DND-41 (cell line): ENCODE measurements around the gene RSBN1L.

Experiments used
- ATAC-seq: fragments of 200-7000 bp; cut with Tn5 transposase; 3 replicates; pipeline ENCODE4 v1.9.1; 2021; ENCODE audit warnings: low read depth; ENCODE audit not compliant: insufficient read depth
- DNase-seq: peaks from one replicate; pipeline ENCODE4 v3.0.0-alpha.2; 2020
- H2AFZ ChIP-seq: 2 replicates; pipeline ENCODE4 v1.6.0; 2012; ENCODE audit warnings: low read depth, low read length
- H3K27ac ChIP-seq: 2 replicates; pipeline ENCODE4 v1.5.1; 2012; ENCODE audit warnings: low read length, inconsistent platforms
- H3K27me3 ChIP-seq: fragments of 200-600 bp; sonication (generic); 2 replicates; pipeline ENCODE4 v1.6.0; 2012; ENCODE audit warnings: low read length, mild to moderate bottlenecking, inconsistent platforms; ENCODE audit not compliant: insufficient read depth, poor library complexity
- H3K36me3 ChIP-seq: 2 replicates; pipeline ENCODE4 v1.5.1; 2012; ENCODE audit warnings: low read length, inconsistent platforms; ENCODE audit not compliant: insufficient read depth
- H3K4me1 ChIP-seq: 2 replicates; pipeline ENCODE4 v1.5.1; 2012; ENCODE audit warnings: mild to moderate bottlenecking, low read length; ENCODE audit not compliant: insufficient read depth
- H3K4me2 ChIP-seq: 2 replicates; pipeline ENCODE4 v1.6.0; 2012; ENCODE audit warnings: mild to moderate bottlenecking, moderate library complexity, low read length, inconsistent platforms; ENCODE audit not compliant: insufficient read depth
- H3K4me3 ChIP-seq, 2 experiments: fragments of 200-600 bp in 1 of 2; shearing (Covaris generic) in 1 of 2; 2 replicates each; pipeline ENCODE4 v1.5.1; 2012 to 2016; ENCODE audit warnings: inconsistent platforms in 2 of 2, low read length in 2 of 2, mild to moderate bottlenecking in 2 of 2, low read depth in 1 of 2, moderate library complexity in 1 of 2
- H3K79me2 ChIP-seq: 2 replicates; pipeline ENCODE4 v1.6.0; 2012; ENCODE audit warnings: low read length, inconsistent platforms; ENCODE audit not compliant: insufficient read depth
- H3K9ac ChIP-seq: 2 replicates; pipeline ENCODE4 v1.6.0; 2012; ENCODE audit warnings: low read depth, mild to moderate bottlenecking, inconsistent platforms, low read length, moderate library complexity
- H3K9me3 ChIP-seq: 2 replicates; pipeline ENCODE4 v1.5.1; 2012; ENCODE audit warnings: low read length, moderate library complexity, mild to moderate bottlenecking, inconsistent platforms; ENCODE audit not compliant: insufficient read depth, severe bottlenecking
- H4K20me1 ChIP-seq: 2 replicates; pipeline ENCODE4 v1.6.0; 2012; ENCODE audit warnings: low read length; ENCODE audit not compliant: insufficient read depth
- CTCF ChIP-seq: IDR thresholded peaks from 2 replicates; pipeline ENCODE4 v1.5.1; 2012; ENCODE audit warnings: borderline replicate concordance, low read length, moderate library complexity, mild to moderate bottlenecking; ENCODE audit not compliant: poor library complexity, severe bottlenecking; ENCODE audit errors: extremely low read depth
- EZH2 ChIP-seq: IDR thresholded peaks from 3 replicates; pipeline ENCODE4 v1.6.1; 2012; ENCODE audit warnings: borderline replicate concordance, low read depth, mild to moderate bottlenecking, moderate library complexity, low read length, inconsistent platforms; ENCODE audit not compliant: severe bottlenecking

RSBN1L gene

GRCh38 chr7:77727527-77727926 lies 31.3 kb downstream of the RSBN1L start:
- Histone ChIP-seq H3K36me3 (peaks cover 8% of the 10 kb centered on the region; the same call in 1 of the 2 replicates), H3K9ac (no peak overlapping the region), H3K9me3 (no peaks in the 10 kb centered on the region), H3K4me1 (peaks cover 6% of the 10 kb centered on the region; the same call in 1 of the 2 replicates), H3K79me2 (peaks cover 100% of the 10 kb centered on the region), H3K4me2 (no peak overlapping the region), H3K4me3 (no peak overlapping the region), H3K27me3 (no peaks in the 10 kb centered on the region), H2AFZ (no peak overlapping the region), H3K27ac (peak overlapping the region; percentile 16; the same call in 1 of the 2 replicates), H4K20me1 (peaks cover 52% of the 10 kb centered on the region)
- ATAC-seq (no peak), DNase-seq (no peak)
- TF ChIP-seq CTCF (no peak), EZH2 (no peak)

- Histone ChIP-seq H3K27me3 (no peaks in the 10 kb centered on the region), H4K20me1 (peaks cover 55% of the 10 kb centered on the region), H3K9me3 (no peaks in the 10 kb centered on the region), H2AFZ (no peak overlapping the region), H3K4me2 (no peak overlapping the region), H3K27ac (peak overlapping the region; percentile 16; the same call in 1 of the 2 replicates), H3K9ac (no peak overlapping the region), H3K4me3 (no peak overlapping the region), H3K79me2 (peaks cover 100% of the 10 kb centered on the region), H3K36me3 (peaks cover 8% of the 10 kb centered on the region; the same call in 1 of the 2 replicates), H3K4me1 (peaks cover 6% of the 10 kb centered on the region; the same call in 1 of the 2 replicates)
- no peak for TF ChIP-seq CTCF
- no peak for TF ChIP-seq EZH2
- no peak for DNase-seq
- no peak for ATAC-seq
These were observed 31.9 kb downstream of the RSBN1L start for GRCh38 chr7:77727936-77728701.

- peaks cover 66% of the 10 kb centered on the region for H4K20me1 ChIP-seq
- no peaks in the 10 kb centered on the region for H3K9me3 ChIP-seq
- H3K79me2 ChIP-seq = peaks cover 99% of the 10 kb centered on the region
- no peak overlapping the region for H3K27ac ChIP-seq
- no peak overlapping the region for H3K4me2 ChIP-seq
- no peak for TF ChIP-seq CTCF
- TF ChIP-seq EZH2 = no peak
- no peak overlapping the region for H3K4me3 ChIP-seq
- H3K27me3 ChIP-seq = no peaks in the 10 kb centered on the region
- H3K4me1 ChIP-seq = peaks cover 6% of the 10 kb centered on the region; the same call in 1 of the 2 replicates
- H2AFZ ChIP-seq = no peak overlapping the region
- no peak for ATAC-seq
- H3K36me3 ChIP-seq = peaks cover 8% of the 10 kb centered on the region; the same call in 1 of the 2 replicates
- no peak for DNase-seq
- H3K9ac ChIP-seq = no peak overlapping the region
These were observed 33.5 kb downstream of the RSBN1L start for GRCh38 chr7:77729574-77730348.
